H1 (cell line): Measurements from ENCODE around the gene RRM1. TPM values are rescaled to one million over a fixed set of nuclear protein-coding genes. Genes with fewer than 3 reads are reported as not detected.

Experiments used
- CTCF ChIP-seq, 3 experiments: IDR thresholded peaks; 1 replicate in 2 of 3; 2 replicates in 1 of 3; pipeline versions ENCODE4 v1.5.1 to v1.6.1; 2011; ENCODE audit warnings: low read length in 3 of 3, mild to moderate bottlenecking in 3 of 3, inconsistent platforms in 2 of 3, low read depth in 1 of 3, moderate library complexity in 1 of 3; ENCODE audit not compliant: insufficient read depth in 1 of 3; ENCODE audit errors: control extremely low read depth in 1 of 3
- HDAC2 ChIP-seq, 2 experiments: fragments of 300-600 bp in 1 of 2; sonication (generic) in 1 of 2; IDR thresholded peaks; 2 replicates each; pipeline ENCODE4 v1.6.1; 2011 to 2012; ENCODE audit warnings: low read depth in 2 of 2, low read length in 2 of 2, mild to moderate bottlenecking in 2 of 2, moderate library complexity in 2 of 2, borderline replicate concordance in 1 of 2, inconsistent platforms in 1 of 2
- HDAC6 ChIP-seq: IDR thresholded peaks from one replicate; pipeline ENCODE4 v1.7.1; 2012; ENCODE audit warnings: low read depth, mild to moderate bottlenecking, inconsistent platforms, low read length, moderate library complexity
- SAP30 ChIP-seq: fragments of 300-600 bp; sonication (generic); IDR thresholded peaks from 2 replicates; pipeline ENCODE4 v1.7.1; 2012; ENCODE audit warnings: low read length, moderate library complexity, mild to moderate bottlenecking, inconsistent platforms; ENCODE audit not compliant: insufficient read depth, insufficient replicate concordance
- polyA plus RNA-seq, 7 experiments: library from polyadenylated mRNA; depleted of rRNA in 3 of 7; stranded (reverse) in 5 of 7; unstranded in 2 of 7; fragments of >200 nt in 5 of 7; fragments of 200-250 nt in 2 of 7; gene quantifications; 1 replicate in 5 of 7; 2 replicates in 1 of 7; 4 replicates in 1 of 7; pipeline versions ENCODE4 v1.2.1 to v1.2.3, GENCODE V29; 2011 to 2013; ENCODE audit warnings: missing spikeins in 2 of 7, mixed read lengths in 2 of 7
- total RNA-seq: library from RNA; stranded (reverse); fragmentation: NEBNext Ultra II Directional; extraction: Animal tissue kit (Norgen Biotek cat#: 25700); gene quantifications from 2 replicates; pipeline ENCODE4 v1.2.1, GENCODE V29; 2021

RRM1 gene
- total and polyA plus RNA-seq, 2 of the 8 experiments (the other 6 are each of a cell fraction or from before 2014, with no cell fraction given): 63.6 to 126 TPM

GRCh38 chr11:4094348-4095291 is at the start of gene RRM1 (continued):
- TF ChIP-seq CTCF (IDR thresholded peaks at IDR 0.05; ENCODE audit: control extremely low read depth in 1 of 3, insufficient read depth in 1 of 3, low read depth in 1 of 3, low read length in 3 of 3) (no peak), HDAC6 (no peak), SAP30 (peak; percentile 97), HDAC2 (IDR thresholded peaks at IDR 0.05; ENCODE audit: borderline replicate concordance in 1 of 2, low read depth in 2 of 2, low read length in 2 of 2) (peak; percentile 54 to 94; a peak in 3 of 4 replicates)
- TF ChIP-seq, all 59 proteins: peak for 27
